Measurements from ENCODE around the gene ZNF585A.

GRCh38 chr19:37217775-37218591 lies 45.5 kb upstream of the ZNF585A start, which contains the start of gene ZNF383:
- TF ChIP-seq PAX5 (IDR thresholded peaks at IDR 0.05; ENCODE audit: insufficient read depth, low read length, severe bottlenecking) (no peak), POLR2A (IDR thresholded peaks at IDR 0.05; ENCODE audit: low read depth, low read length) (peak; percentile 92), POLR2AphosphoS5 (IDR thresholded peaks at IDR 0.05; ENCODE audit: low read depth, low read length) (peak; percentile 87), TAF1 (IDR thresholded peaks at IDR 0.05; ENCODE audit: low read depth, low read length) (peak; percentile 80), SPI1 (IDR thresholded peaks at IDR 0.05; ENCODE audit: low read depth, low read length) (peak; percentile 71)
